GM08714 (cell line): ENCODE results near the gene AGAP1.

Experiments
- H3K4me3 ChIP-seq: fragments of 200-500 bp; sonication (Bioruptor generic); 2 replicates; pipeline ENCODE4 v1.5.1; 2014; ENCODE audit warnings: mild to moderate bottlenecking, low read length, inconsistent platforms
- ZNF274 ChIP-seq: IDR thresholded peaks from 2 replicates; pipeline ENCODE4 v1.6.1; 2012; ENCODE audit warnings: mild to moderate bottlenecking, low read depth, low read length

Gene AGAP1

DNA sequence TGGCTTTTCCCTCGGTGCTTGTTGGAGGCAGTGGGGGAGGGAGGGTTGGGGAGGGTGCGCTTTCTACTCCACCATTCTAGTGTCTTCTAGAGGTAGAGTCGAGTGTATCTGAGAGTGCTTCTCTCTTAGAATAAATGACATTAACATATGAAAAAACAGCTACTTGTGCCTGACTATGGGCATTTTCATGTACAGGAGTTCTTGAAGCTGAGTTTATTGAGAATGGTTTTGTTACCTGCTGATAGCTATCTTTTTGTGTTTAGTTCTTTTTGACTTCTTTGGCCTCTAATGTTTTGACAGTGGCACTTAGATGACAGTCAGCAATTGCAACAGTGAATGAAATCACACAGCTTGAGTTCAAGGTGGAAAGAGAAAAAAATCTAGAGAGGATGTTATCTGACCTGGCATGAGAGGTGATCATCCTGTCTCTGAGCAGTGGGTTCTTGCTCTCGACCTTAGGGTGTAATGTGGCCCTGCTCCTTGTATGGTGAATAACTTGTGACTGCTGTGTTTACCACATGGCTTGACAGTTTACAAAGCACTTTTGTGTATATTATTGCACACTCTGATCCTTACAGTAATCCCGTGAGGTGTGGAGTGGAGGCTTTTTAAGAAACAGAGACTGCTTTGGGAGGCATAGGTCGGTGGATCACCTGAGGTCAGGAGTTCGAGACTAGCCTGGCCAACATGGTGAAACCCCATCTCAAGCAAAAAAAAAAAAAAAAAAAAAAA is 86.7 kb downstream of the AGAP1 start:
- no peak for TF ChIP-seq ZNF274
- no peak overlapping the region for H3K4me3 ChIP-seq

DNA sequence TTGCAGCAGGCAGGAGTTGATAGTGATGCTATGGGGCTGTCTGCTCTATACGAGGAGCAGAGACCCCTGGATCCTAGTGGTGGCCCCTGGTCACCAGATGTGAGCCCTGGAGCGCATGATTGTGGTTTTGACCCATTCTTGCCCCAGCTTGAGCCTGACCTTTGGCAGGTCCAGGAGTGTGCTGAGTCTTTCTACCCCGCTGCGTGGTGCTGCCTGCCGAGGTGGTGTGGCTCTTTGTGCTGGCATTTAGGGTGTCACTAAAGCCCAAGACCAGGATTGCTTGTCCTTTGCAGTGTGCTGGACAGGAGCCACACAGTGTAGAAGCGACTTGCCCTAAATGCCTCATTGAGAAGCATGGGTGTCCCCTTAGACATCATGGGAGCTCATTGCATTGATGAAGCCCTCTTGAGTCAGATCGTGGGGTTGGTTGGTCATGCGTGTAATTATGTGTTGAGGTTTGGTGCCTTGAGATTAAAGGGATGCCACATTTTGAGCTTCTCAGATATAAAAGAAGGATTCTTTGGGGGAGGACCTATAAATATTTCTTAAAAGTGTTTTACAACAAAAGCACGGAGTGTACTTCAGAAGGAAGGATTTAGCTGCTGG is 88.3 kb downstream of the AGAP1 start:
- TF ChIP-seq ZNF274, result no peak
- no peak overlapping the region for H3K4me3 ChIP-seq

DNA sequence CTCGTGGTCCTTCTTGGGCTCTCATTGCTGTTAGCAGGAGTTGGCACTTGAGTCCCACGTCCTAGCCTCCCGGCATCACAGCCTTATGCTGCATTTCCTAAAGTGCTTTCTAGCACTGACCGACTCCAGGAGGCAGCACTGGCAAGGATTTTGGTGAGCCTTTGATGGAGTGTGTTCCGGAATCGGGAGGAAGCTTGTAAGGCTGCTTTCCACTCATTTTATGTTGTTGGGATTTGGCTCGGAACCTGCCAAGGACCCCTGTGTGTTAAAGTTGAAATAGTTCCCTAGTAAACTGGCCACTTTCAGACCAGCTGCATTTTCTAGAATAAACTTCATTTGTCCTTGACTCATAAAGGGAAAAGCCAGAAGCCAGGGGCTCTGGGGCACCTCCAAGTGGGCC is 88.9 kb downstream of the AGAP1 start:
- H3K4me3 ChIP-seq, result no peak overlapping the region
- TF ChIP-seq ZNF274, result no peak

DNA sequence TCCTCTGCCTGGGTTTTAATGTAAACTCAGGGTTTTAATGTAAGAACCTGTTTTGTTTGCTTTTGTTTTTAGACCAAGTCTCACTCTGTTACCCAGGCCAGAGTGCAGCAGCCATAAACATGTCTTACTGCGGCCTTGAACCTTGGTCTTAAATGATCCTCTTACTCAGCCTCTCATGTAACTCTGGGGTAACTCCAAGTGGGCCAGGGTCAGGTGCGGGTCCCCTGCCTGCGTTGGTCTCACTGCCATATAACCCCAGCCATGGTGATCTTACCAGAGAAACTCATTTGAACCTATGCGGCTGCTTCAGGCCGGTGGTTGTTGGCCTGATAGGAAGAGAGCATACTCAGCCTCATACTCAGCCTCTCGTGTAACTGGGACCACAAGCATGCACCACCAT is 89.3 kb downstream of the AGAP1 start:
- H3K4me3 ChIP-seq, result no peak overlapping the region
- TF ChIP-seq ZNF274, result no peak

DNA sequence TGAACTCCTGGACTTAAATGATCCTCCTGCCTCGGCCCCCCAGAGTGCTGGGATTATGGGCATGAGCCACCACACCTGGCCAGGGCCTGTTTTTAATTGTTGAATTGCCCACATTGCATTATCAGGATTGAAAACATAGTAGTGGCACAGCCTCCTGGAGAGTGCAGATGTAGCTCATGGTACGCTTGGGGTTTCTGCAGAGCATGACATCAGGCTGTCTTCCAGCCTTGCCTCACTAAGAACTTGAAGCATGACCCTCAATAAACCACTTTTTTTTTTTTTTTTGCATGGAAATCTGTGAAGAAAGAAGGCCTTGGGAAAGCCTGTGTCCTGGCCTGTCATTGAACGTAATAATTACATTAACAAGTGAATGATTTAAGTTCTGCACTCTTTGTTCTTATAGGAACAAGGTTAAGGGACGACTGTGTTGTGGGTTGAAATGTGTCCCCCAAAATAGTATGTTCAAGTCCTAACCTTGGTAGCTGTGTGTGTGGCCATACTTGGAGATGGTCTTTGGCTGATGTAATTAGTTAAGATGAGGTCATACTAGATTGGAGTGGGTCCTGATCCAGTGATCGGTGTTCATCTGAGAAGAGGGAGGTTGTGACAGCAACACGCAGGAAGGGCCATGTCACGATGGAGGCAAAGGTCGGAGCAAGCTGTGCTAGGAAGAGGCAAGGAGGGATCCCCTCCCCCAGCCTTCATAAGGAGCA is 90.2 kb downstream of the AGAP1 start:
- no peak overlapping the region for H3K4me3 ChIP-seq
- no peak for TF ChIP-seq ZNF274

DNA sequence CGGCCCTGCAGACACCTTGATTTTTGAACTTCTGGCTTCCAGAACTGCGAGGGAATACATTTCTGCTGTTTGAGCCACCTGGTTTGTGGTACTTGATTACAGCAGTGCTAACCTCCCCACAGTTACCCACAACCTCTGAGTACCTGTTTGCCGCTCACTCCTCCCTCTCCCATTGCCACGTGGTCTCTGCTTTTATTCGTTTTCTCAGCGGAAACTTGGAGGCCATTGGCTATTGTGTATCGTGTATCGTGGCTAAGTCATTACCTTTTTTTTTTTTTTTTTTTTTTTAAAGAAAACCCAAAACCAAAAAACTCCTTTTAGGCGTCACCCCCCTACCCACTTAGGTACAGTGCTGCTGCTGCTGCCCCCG is 90.8 kb downstream of the AGAP1 start:
- TF ChIP-seq ZNF274, result no peak
- no peak overlapping the region for H3K4me3 ChIP-seq

DNA sequence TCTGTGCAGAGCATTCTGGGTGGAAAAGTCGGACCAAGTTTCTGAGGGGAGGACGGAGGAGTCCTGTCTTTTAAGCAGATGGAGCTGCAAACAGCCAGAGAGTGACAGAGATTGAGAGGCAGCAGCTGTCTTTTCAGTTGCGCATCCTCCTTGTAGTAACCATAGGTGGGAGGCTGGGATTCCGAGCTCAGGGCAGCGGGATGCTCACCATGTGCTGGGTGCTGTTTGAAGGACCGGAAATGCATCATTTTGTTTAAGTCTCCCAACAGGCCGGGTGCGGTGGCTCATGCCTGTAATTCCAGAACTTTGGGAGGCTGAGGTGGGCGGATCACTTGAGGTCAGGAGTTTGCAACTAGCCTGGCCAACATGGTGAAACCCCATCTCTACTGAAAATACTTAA is 93.4 kb downstream of the AGAP1 start:
- no peak for TF ChIP-seq ZNF274
- H3K4me3 ChIP-seq, result no peak overlapping the region

DNA sequence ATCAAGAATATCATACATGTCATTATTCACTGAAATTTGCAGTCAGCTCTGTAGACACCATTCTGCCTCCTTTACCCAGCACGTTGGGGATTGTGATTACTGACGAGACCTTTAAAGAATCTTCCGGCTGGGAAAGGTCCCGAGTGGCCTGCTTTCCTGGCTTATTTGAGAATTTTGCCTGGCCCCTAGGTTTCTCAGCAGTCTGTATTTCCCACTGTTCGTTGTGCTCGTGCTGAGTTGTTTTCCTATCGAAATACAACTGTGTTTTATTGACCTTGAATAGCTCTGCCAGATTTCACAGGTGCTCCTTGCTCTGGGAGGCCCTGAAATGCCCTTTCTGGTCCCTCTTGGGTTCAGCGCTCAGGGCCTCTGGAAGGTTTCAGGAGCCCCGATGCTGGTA is 94.9 kb downstream of the AGAP1 start:
- no peak overlapping the region for H3K4me3 ChIP-seq
- TF ChIP-seq ZNF274, result no peak

DNA sequence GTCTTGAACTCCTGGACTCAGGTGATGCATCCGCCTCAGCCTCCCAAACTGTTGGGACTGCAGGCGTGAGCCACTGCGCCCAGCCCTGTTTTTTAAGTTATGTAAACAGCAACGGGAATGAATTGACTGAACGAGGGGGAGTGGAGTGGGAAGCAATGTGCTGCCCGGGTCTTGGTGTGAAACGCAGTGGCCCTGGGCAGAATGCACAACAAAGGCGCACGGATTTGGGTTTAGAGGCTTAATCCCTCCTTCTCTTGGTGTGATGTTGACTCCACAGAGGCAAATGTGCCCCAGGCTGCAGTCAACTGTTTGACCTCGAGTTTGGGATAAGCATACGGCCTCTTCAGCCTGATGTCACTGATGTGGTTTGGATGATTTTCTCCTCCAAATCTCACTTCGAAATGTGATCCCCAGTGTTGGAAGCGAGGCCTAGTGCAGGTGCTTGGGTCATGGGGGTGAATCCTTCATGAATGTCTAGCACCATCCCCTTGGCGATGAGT is 97.4 kb downstream of the AGAP1 start:
- TF ChIP-seq ZNF274, result no peak
- H3K4me3 ChIP-seq, result no peak overlapping the region

DNA sequence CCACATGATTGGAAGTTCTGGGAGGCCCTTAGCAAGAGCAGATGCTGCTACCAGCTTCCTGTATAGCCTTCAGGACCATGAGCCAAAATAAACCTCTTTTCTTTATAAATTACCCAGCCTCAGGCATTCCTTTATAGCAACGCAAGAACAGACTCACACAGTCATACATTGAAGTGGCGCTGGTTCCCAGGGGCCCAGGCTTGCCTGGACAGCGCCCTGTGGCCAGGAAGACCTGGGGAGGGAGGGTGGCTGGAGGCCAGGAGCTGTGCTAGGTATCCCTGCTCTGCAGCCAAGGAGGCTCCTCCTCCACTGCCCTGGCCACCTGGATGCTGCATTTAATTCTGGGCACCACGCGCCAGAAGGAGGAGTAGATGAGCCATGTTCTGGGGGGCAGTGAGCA is 98.1 kb downstream of the AGAP1 start:
- no peak for TF ChIP-seq ZNF274
- H3K4me3 ChIP-seq, result no peak overlapping the region

DNA sequence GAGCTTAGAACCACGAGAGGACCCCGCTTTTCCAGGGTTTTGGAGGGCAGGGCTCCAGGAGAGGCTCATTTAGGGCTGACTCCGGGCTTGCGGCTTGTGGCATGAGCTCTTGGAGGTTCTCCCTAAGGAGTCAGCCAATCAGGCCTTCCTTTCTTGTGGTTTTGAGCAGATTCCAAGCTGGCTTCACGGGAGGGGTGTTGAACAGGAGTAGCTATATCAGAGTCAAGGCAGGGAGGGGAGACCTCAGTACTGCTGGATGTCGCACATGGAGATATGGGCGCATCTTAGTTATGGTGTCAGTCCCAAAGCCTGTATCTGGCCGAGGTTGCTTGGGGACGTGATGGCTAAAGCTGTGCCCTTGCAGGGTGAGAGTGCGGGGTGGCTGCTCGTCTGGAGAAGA is 98.6 kb downstream of the AGAP1 start:
- no peak for TF ChIP-seq ZNF274
- no peak overlapping the region for H3K4me3 ChIP-seq

DNA sequence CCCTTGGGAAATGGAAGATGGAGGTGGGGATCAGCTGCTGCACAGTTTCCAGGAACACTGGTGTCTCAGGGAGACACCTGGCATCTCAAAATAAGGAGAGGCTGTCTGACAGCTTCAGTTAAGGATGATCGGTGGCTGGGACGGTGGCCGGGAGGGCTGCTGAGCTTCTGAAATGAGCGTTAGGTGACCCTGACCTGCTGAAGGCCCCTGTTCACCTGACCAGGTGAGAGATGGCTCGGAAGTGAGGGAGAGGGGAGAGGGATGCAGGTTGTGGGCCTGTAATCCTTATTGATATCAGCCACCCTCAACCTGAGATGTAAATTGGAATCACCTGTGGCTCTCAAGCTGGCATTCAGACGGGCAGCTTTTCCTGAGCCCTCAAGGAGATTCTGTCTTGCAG is 99.0 kb downstream of the AGAP1 start:
- no peak overlapping the region for H3K4me3 ChIP-seq
- no peak for TF ChIP-seq ZNF274

DNA sequence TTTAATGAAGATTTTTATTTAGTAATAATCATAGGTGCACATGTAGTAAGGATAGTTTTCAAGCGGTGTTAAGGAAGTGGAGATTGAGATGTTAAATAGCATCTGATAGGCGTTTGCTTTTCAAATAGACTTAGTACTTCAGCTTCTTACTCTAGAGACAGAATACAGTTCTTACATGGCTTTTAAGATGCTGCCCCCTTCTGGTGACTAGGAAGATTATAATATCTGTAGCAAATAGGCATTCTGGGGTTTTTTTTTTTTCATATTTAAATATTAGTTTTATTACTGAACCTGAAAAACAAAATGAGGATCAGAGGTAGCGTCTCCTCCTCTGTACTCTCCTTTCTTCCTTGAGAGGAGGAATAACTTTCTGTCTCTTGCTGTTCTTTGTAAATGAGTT is 100.2 kb downstream of the AGAP1 start:
- TF ChIP-seq ZNF274, result no peak
- H3K4me3 ChIP-seq, result no peak overlapping the region

DNA sequence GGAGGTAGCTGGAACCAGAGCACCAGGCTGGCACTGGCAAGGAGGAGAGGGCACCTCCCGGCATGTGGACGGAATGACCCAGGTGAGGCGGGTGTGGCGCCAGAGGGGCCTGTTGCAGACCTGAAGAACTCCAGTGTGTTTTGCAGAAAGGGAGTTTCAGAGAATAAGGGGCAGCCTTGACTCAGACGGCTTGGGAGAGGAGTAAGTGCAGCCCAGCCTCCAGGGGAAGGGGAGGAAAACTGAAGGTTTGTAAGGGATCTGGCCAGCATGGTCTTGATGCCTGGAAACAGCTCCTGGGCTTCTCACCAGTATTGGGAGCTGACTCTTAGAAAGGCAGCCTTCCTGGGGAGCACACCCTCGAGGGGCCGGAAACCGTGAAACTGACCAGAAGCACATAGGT is 101.1 kb downstream of the AGAP1 start:
- TF ChIP-seq ZNF274, result no peak
- H3K4me3 ChIP-seq, result no peak overlapping the region

DNA sequence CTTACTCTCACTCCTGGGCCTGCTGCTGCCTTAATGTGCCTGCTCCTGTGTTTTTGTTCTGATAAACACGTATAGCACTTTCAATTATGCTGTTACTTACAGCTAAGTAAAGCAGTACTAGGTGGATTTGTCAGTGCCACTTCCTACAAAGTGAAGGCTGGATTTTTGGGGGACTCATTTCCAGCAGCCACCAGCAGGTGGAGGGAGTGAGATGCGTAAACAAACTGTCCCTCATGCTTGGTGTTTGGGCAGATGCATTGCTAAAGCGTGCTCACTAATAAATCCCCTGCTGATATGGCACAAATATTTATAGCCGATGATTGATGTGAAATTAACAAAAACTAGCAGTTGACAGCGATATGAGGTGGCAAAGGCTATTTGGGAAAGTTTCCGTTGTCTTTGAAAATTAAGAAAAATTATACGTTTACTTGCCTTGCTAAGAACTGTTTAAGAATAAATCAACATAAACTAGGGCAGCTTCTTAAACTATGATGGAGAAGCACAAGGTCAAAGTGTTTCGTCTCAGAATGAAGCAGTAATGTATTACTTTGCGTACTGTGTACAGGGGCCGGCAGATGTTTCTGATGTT is 101.7 kb downstream of the AGAP1 start:
- no peak overlapping the region for H3K4me3 ChIP-seq
- no peak for TF ChIP-seq ZNF274
